SK-N-SH (cell line): ENCODE results near the gene ART1. TPM values are rescaled to one million over a fixed set of nuclear protein-coding genes. Genes with fewer than 3 reads are reported as not detected.

Experiments used
- CTCF ChIA-PET: fragments of 300-600, 350-600 bp; formaldehyde crosslinking; extraction: SDS; loops from one replicate; lab custom pipeline; 2021; lab: Yijun Ruan, JAX
- POLR2A ChIA-PET: fragments of 350-600 bp; sonication (Branson Sonifier 250); formaldehyde crosslinking; extraction: SDS; loops from one replicate; lab custom pipeline; 2020; ENCODE audit warnings: antibody characterized with exemption, inconsistent platforms; lab: Yijun Ruan, JAX
- DNase-seq: peaks from one replicate; pipeline ENCODE4 v3.0.0; 2012
- H2AFZ ChIP-seq: fragments of 200-600 bp; sonication (generic); 2 replicates; pipeline ENCODE4 v1.8.1; 2016; ENCODE audit warnings: antibody characterized with exemption, mild to moderate bottlenecking, low read depth
- H3F3A ChIP-seq: fragments of 200-600 bp; sonication (generic); replicated peaks from 2 replicates; pipeline ENCODE3; 2016; ENCODE audit warnings: antibody characterized with exemption, mild to moderate bottlenecking; ENCODE audit not compliant: insufficient read depth
- H3K27ac ChIP-seq, 2 experiments: fragments of 200-500 bp in 1 of 2; fragments of 200-600 bp in 1 of 2; sonication (Bioruptor generic) in 1 of 2; sonication (generic), shearing (Covaris generic) in 1 of 2; 2 replicates each; pipeline versions ENCODE4 v1.5.1 to v1.6.1; 2014 to 2016; ENCODE audit warnings: low read depth in 2 of 2, inconsistent platforms in 1 of 2, low read length in 1 of 2, mild to moderate bottlenecking in 1 of 2, mixed read lengths in 1 of 2
- H3K27me3 ChIP-seq: fragments of 200-600 bp; sonication (generic), shearing (Covaris generic); 2 replicates; pipeline ENCODE4 v1.6.1; 2016; ENCODE audit warnings: mixed run types; ENCODE audit not compliant: insufficient read depth
- H3K36me3 ChIP-seq, 2 experiments: fragments of 200-500 bp in 1 of 2; fragments of 200-600 bp in 1 of 2; sonication (Bioruptor generic) in 1 of 2; sonication (generic) in 1 of 2; replicated peaks in 1 of 2; 2 replicates each; pipeline versions ENCODE3 to v1.5.1; 2014 to 2016; ENCODE audit warnings: low read length in 1 of 2, mild to moderate bottlenecking in 1 of 2; ENCODE audit not compliant: insufficient read depth in 2 of 2, control insufficient read depth in 1 of 2
- H3K4me1 ChIP-seq, 2 experiments: fragments of 200-500 bp in 1 of 2; fragments of 200-600 bp in 1 of 2; sonication (Bioruptor generic) in 1 of 2; sonication (generic), shearing (Covaris generic) in 1 of 2; 2 replicates each; pipeline versions ENCODE4 v1.5.1 to v1.6.1; 2014 to 2016; ENCODE audit warnings: low read depth in 1 of 2, low read length in 1 of 2, mixed run types in 1 of 2; ENCODE audit not compliant: insufficient read depth in 2 of 2, control insufficient read depth in 1 of 2
- H3K4me2 ChIP-seq: fragments of 200-600 bp; sonication (generic), shearing (Covaris generic); 2 replicates; pipeline ENCODE4 v1.6.1; 2017; ENCODE audit warnings: mixed run types
- H3K4me3 ChIP-seq, 2 experiments: fragments of 200-500 bp in 1 of 2; fragments of 200-600 bp in 1 of 2; sonication (Bioruptor generic) in 1 of 2; sonication (generic), shearing (Covaris generic) in 1 of 2; 2 replicates each; pipeline versions ENCODE4 v1.5.1 to v1.8.1; 2014 to 2016; ENCODE audit warnings: low read depth in 2 of 2, inconsistent platforms in 1 of 2, low read length in 1 of 2, mild to moderate bottlenecking in 1 of 2, mixed read lengths in 1 of 2, moderate library complexity in 1 of 2
- H3K79me2 ChIP-seq: fragments of 200-600 bp; sonication (generic); 2 replicates; pipeline ENCODE4 v1.8.1; 2017; ENCODE audit warnings: mild to moderate bottlenecking; ENCODE audit not compliant: insufficient read depth
- H3K9ac ChIP-seq: fragments of 200-600 bp; sonication (generic); 2 replicates; pipeline ENCODE4 v1.6.1; 2017; ENCODE audit warnings: mixed run types
- H3K9me2 ChIP-seq: fragments of 200-600 bp; sonication (generic); 2 replicates; pipeline ENCODE4 v1.6.1; 2017; ENCODE audit warnings: mixed run types
- H3K9me3 ChIP-seq: fragments of 200-600 bp; sonication (generic); 2 replicates; pipeline ENCODE4 v1.6.1; 2017; ENCODE audit warnings: mixed run types, mild to moderate bottlenecking, moderate library complexity
- H4K20me1 ChIP-seq: fragments of 200-600 bp; sonication (generic); 2 replicates; pipeline ENCODE4 v1.6.1; 2017; ENCODE audit warnings: mild to moderate bottlenecking, mixed run types; ENCODE audit not compliant: insufficient read depth
- ELF1 ChIP-seq: IDR thresholded peaks from 2 replicates; pipeline ENCODE4 v1.4.0; 2012
- EP300 ChIP-seq, 2 experiments: IDR thresholded peaks; 2 replicates each; pipeline versions ENCODE4 v1.4.0 to v1.6.1; 2012; ENCODE audit warnings: borderline replicate concordance in 1 of 2, low read depth in 1 of 2, low read length in 1 of 2
- GABPA ChIP-seq: IDR thresholded peaks from 2 replicates; pipeline ENCODE4 v1.4.0; 2012; ENCODE audit warnings: low read depth, mild to moderate bottlenecking
- JUND ChIP-seq: IDR thresholded peaks from 2 replicates; pipeline ENCODE4 v1.4.0; 2012
- MEF2A ChIP-seq: IDR thresholded peaks from 2 replicates; pipeline ENCODE4 v1.4.0; 2012; ENCODE audit warnings: low read depth, borderline replicate concordance
- RXRA ChIP-seq: IDR thresholded peaks from 2 replicates; pipeline ENCODE4 v1.4.0; 2012; ENCODE audit warnings: low read depth, mild to moderate bottlenecking, borderline replicate concordance
- SIN3A ChIP-seq: IDR thresholded peaks from 2 replicates; pipeline ENCODE4 v1.6.1; 2012; ENCODE audit warnings: low read depth, mild to moderate bottlenecking, low read length, moderate library complexity, borderline replicate concordance
- SMC3 ChIP-seq: IDR thresholded peaks from 2 replicates; pipeline ENCODE4 v1.6.1; 2012; ENCODE audit warnings: low read depth, low read length, improper control_type of control experiment
- YY1 ChIP-seq: IDR thresholded peaks from 2 replicates; pipeline ENCODE4 v1.4.0; 2012; ENCODE audit warnings: low read depth, mild to moderate bottlenecking
- WGBS: methylation state at CpG from one replicate; pipeline ENCODE4 v1.1.6; 2017; ENCODE audit warnings: low lambda C conversion rate; 5-methylcytosine and 5-hydroxymethylcytosine counted together
- polyA plus RNA-seq, 3 experiments: library from polyadenylated mRNA; depleted of rRNA; stranded (reverse); fragments of >200 nt; gene quantifications; 2 replicates each; pipeline ENCODE4 v1.2.3, GENCODE V29; 2012
- TF ChIP-seq, protein P1 (sequence below): IDR thresholded peaks from 2 replicates; pipeline ENCODE4; 2012
- TF ChIP-seq, protein P2 (sequence below): fragments of 150-350 bp; IDR thresholded peaks from 2 replicates; pipeline ENCODE4 v1.6.1; 2017; ENCODE audit warnings: antibody characterized with exemption, low read length, low read depth, borderline replicate concordance
- TF ChIP-seq, protein P3 (sequence below): IDR thresholded peaks from 2 replicates; pipeline ENCODE4 v1.4.0; 2012; ENCODE audit warnings: low read depth, borderline replicate concordance
- TF ChIP-seq, protein P4 (sequence below): fragments of 150-350 bp; IDR thresholded peaks from 2 replicates; pipeline ENCODE4 v1.6.1; 2016; ENCODE audit warnings: mild to moderate bottlenecking, low read depth, low read length

ART1 gene
- polyA plus RNA-seq, 1 of the 3 experiments (the other 2 are of a cell fraction): not detected

DNA sequence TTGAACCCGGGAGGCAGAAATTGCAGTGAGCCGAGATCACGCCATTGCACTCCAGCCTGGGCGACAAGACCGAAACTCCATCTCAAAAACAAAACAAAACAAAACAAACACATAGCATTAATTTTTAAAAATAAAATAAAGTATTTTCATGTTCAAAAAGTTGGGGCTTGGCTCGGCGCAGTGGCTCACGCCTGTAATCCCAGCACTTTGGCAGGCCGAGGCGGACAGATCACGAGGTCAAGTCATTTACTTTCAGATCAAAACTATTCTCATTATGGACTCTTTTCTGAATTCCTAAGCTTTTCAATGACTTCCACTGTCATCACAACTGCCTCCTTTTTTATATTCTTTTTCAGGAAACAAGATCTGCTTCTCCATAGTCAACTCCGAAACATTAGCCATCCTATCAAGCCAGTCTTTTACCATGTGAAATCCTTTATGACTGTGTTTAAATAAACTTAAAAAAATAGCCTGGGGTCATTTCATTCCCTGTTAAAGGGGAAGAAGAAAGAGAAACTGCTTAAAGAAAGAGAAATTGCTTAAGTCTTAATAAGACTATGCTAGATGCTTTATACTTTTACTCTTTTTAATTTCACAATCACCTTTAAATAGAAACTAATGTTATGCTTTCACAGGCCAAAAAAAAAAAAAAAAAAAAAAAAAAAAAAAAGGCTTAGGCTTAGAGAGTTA, 39.3 kb downstream of the ART1 start:
- Histone ChIP-seq H3K79me2 (no peaks in the 10 kb centered on the region), H3F3A (no peaks in the 10 kb centered on the region), H2AFZ (no peak overlapping the region), H3K4me2 (no peak overlapping the region), H3K27ac (no peak overlapping the region), H3K27me3 (no peaks in the 10 kb centered on the region), H3K9me3 (no peaks in the 10 kb centered on the region), H3K4me1 (no peaks in the 10 kb centered on the region), H3K4me3 (no peak overlapping the region), H4K20me1 (no peaks in the 10 kb centered on the region), H3K36me3 (peaks cover 60 to 80% of the 10 kb centered on the region in 2 experiments), H3K9ac (no peak overlapping the region), H3K9me2 (no peaks in the 10 kb centered on the region)
- ChIA-PET CTCF (interaction anchor here (2.6 kb wide), 1 partner anchor 10 kb away, joined by 11 read pairs; no protein-coding TSS in a partner anchor), POLR2A (no interaction called here)
- WGBS: 98% methylated on average over 12 of the region's 12 CpGs
- TF ChIP-seq, protein P1, sequence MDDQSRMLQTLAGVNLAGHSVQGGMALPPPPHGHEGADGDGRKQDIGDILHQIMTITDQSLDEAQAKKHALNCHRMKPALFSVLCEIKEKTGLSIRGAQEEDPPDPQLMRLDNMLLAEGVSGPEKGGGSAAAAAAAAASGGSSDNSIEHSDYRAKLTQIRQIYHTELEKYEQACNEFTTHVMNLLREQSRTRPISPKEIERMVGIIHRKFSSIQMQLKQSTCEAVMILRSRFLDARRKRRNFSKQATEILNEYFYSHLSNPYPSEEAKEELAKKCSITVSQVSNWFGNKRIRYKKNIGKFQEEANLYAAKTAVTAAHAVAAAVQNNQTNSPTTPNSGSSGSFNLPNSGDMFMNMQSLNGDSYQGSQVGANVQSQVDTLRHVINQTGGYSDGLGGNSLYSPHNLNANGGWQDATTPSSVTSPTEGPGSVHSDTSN: no peak
- no peak for TF ChIP-seq YY1
- DNase-seq: no peak

DNA sequence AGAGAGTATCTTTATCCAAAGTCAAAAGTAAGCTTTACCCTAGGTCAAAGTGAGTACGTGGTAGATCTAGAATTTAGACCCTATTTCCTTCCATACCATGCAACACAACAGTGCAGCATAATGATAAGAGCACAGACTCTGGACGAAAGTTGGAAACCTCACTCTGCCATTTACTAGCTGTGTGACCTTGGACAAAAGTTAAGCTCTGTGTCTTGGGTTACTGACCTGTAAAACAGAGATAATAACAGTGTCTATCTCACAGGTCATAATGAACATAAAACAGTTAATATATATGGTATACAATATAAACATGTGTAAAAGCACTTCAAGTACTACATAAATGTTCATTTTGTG, 39.9 kb downstream of the ART1 start:
- Histone ChIP-seq H3K9ac (no peak overlapping the region), H3F3A (no peaks in the 10 kb centered on the region), H3K9me2 (no peaks in the 10 kb centered on the region), H4K20me1 (no peaks in the 10 kb centered on the region), H3K79me2 (no peaks in the 10 kb centered on the region), H3K27me3 (no peaks in the 10 kb centered on the region), H3K27ac (no peak overlapping the region), H3K9me3 (no peaks in the 10 kb centered on the region), H3K4me3 (no peak overlapping the region), H3K4me2 (no peak overlapping the region), H3K36me3 (peaks cover 55 to 79% of the 10 kb centered on the region in 2 experiments), H2AFZ (no peak overlapping the region), H3K4me1 (no peaks in the 10 kb centered on the region)
- POLR2A ChIA-PET: no interaction called here
- CTCF ChIA-PET: interaction anchor here (2.6 kb wide), 1 partner anchor 11 kb away, joined by 11 read pairs; no protein-coding TSS in a partner anchor
- 98% methylated on average over 2 of the region's 2 CpGs for WGBS
- DNase-seq: no peak
- TF ChIP-seq JUND: no peak
- no peak for TF ChIP-seq RXRA
- TF ChIP-seq, protein P2, sequence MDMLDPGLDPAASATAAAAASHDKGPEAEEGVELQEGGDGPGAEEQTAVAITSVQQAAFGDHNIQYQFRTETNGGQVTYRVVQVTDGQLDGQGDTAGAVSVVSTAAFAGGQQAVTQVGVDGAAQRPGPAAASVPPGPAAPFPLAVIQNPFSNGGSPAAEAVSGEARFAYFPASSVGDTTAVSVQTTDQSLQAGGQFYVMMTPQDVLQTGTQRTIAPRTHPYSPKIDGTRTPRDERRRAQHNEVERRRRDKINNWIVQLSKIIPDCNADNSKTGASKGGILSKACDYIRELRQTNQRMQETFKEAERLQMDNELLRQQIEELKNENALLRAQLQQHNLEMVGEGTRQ: no peak
- TF ChIP-seq MEF2A: no peak
- TF ChIP-seq SMC3: no peak
- no peak for TF ChIP-seq GABPA
- TF ChIP-seq EP300 (IDR thresholded peaks at IDR 0.05; ENCODE audit: borderline replicate concordance in 1 of 2, low read depth in 1 of 2, low read length in 1 of 2): no peak

DNA sequence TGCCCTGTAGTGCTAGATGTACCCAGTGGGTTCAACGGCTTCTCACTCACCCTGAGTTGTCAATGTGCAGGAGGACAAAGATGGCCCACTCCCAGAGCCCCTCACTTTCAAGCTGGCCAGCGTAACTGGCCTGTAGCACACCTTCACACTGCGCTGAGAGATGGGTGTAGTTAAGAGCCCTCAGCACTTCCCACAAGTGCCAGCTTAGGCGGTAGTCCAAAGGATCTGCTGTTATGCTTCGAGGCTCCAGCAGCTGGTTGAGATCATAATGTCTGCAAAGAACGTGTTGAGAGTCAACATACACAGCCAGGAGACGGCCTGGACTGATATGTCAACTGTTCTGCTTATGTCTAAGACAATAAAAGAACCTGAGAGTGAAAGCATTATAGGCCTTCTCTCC, 41.0 kb downstream of the ART1 start:
- peaks cover 56 to 82% of the 10 kb centered on the region in 2 experiments for H3K36me3 ChIP-seq
- 87% methylated on average over 5 of the region's 7 CpGs for WGBS
- H3K4me3 ChIP-seq: no peak overlapping the region
- no peaks in the 10 kb centered on the region for H4K20me1 ChIP-seq
- ChIA-PET CTCF (no interaction called here), POLR2A (no interaction called here)
- H3K9ac ChIP-seq: no peak overlapping the region
- H3F3A ChIP-seq: no peaks in the 10 kb centered on the region
- H3K27ac ChIP-seq: no peak overlapping the region
- no peaks in the 10 kb centered on the region for H3K27me3 ChIP-seq
- no peak overlapping the region for H2AFZ ChIP-seq
- H3K9me3 ChIP-seq: no peaks in the 10 kb centered on the region
- no peak for DNase-seq
- H3K79me2 ChIP-seq: no peaks in the 10 kb centered on the region
- H3K4me1 ChIP-seq: no peaks in the 10 kb centered on the region
- H3K9me2 ChIP-seq: no peaks in the 10 kb centered on the region
- no peak overlapping the region for H3K4me2 ChIP-seq
- TF ChIP-seq ELF1: no peak
- no peak for TF ChIP-seq SIN3A
- TF ChIP-seq, protein P3, sequence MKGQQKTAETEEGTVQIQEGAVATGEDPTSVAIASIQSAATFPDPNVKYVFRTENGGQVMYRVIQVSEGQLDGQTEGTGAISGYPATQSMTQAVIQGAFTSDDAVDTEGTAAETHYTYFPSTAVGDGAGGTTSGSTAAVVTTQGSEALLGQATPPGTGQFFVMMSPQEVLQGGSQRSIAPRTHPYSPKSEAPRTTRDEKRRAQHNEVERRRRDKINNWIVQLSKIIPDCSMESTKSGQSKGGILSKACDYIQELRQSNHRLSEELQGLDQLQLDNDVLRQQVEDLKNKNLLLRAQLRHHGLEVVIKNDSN: no peak
- TF ChIP-seq, protein P4, sequence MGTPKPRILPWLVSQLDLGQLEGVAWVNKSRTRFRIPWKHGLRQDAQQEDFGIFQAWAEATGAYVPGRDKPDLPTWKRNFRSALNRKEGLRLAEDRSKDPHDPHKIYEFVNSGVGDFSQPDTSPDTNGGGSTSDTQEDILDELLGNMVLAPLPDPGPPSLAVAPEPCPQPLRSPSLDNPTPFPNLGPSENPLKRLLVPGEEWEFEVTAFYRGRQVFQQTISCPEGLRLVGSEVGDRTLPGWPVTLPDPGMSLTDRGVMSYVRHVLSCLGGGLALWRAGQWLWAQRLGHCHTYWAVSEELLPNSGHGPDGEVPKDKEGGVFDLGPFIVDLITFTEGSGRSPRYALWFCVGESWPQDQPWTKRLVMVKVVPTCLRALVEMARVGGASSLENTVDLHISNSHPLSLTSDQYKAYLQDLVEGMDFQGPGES: no peak
- TF ChIP-seq, protein P2: no peak
